GM08714 (cell line): ENCODE results near the gene WT1.

ENCODE experiments used
- H3K4me3 ChIP-seq: fragments of 200-500 bp; sonication (Bioruptor generic); 2 replicates; pipeline ENCODE4 v1.5.1; 2014; ENCODE audit warnings: mild to moderate bottlenecking, low read length, inconsistent platforms
- ZNF274 ChIP-seq: IDR thresholded peaks from 2 replicates; pipeline ENCODE4 v1.6.1; 2012; ENCODE audit warnings: mild to moderate bottlenecking, low read depth, low read length

The WT1 gene

DNA sequence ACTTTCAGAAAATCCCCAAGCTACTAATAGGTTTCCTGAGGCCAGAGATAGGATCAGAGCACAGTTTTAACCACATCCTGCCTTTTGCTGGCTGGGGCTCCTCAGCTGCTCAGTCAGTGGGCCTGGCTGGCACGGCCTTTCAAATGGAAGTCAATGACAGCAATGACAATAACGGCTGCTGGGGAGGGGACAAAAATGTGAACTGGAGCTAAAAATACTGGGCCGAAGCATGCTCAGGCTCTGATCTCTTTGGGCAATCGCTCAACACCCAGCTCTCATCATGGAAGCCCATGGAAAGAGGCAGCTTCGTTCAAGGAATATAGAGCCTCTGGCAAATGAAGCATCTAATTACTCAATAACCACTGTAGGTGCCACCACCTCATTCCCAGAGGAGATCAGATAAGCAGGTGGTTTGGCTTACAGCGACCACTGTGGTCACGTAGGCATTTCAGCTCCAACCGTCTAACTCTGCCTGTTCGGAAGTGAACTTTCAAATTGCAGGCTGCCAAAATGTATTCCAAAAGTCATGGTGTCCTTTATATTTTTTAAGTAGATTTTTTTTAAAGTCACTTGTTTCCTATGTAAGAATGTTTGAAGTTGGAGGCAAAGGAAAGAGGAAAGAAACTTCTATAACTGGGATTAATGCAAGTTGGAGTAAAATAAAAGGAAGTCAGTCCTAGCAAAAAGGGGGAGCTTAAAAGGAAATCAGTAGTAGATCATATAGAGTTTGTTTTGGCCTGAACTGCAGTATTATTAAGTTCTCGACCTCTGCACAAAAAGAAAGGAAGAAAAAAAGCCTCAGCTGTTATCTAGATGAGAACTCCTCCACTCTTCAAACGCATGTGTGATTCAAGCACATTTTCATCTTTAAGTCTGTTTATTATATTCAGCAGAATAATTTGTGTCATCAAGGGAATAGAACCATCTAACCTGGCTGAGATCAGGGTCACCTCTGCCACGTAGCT, 14.1 kb downstream of the WT1 start:
- peak overlapping the region; percentile 3; the same call in 1 of the 2 replicates for H3K4me3 ChIP-seq
- TF ChIP-seq ZNF274 = no peak

GRCh38 chr11:32420139-32420538, 15.2 kb downstream of the WT1 start:
- no peak overlapping the region for H3K4me3 ChIP-seq
- no peak for TF ChIP-seq ZNF274

- no peak for TF ChIP-seq ZNF274
- H3K4me3 ChIP-seq = no peak overlapping the region
Observed at GRCh38 chr11:32418836-32419235, 16.5 kb downstream of the WT1 start.

- H3K4me3 ChIP-seq = no peak overlapping the region
- TF ChIP-seq ZNF274 = no peak
Observed at GRCh38 chr11:32417806-32418205, 17.5 kb downstream of the WT1 start.

- H3K4me3 ChIP-seq = no peak overlapping the region
- no peak for TF ChIP-seq ZNF274
Observed at GRCh38 chr11:32416301-32416700, 19.0 kb downstream of the WT1 start.

- H3K4me3 ChIP-seq = no peak overlapping the region
Observed at GRCh38 chr11:32414925-32415324, 20.4 kb downstream of the WT1 start.

GRCh38 chr11:32411942-32412615, 23.3 kb downstream of the WT1 start:
- no peak for TF ChIP-seq ZNF274
- H3K4me3 ChIP-seq = no peak overlapping the region

More at GRCh38 chr11:32414925-32415324, 20.4 kb downstream of the WT1 start:
- TF ChIP-seq ZNF274 = no peak

GRCh38 chr11:32405592-32405991, 29.7 kb downstream of the WT1 start:
- TF ChIP-seq ZNF274 = no peak
- no peak overlapping the region for H3K4me3 ChIP-seq

- no peak for TF ChIP-seq ZNF274
- H3K4me3 ChIP-seq = no peak overlapping the region
Observed at GRCh38 chr11:32402836-32403235, 32.5 kb downstream of the WT1 start.

- no peak for TF ChIP-seq ZNF274
- H3K4me3 ChIP-seq = no peak overlapping the region
Observed at GRCh38 chr11:32400670-32401369, 34.5 kb downstream of the WT1 start.

DNA sequence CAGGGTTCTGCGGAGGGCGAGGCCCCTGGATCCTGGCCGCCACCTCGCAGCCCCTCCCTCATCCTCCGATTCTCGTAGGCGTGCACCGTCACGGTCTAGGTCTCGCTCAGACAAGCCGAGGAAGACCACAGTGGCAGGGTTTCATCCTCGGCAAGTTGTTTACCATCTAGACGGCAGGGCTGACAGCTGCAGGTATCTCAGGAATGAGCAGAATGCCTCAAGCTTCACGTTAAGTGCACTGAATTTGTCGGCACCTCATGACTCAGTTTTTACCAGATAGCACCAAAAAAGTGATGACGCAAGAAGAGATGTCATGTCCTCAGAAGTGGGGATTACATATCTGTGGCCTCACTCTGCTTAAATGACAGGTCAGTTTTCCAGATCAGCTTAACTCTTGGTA, 35.1 kb downstream of the WT1 start:
- no peak overlapping the region for H3K4me3 ChIP-seq
- no peak for TF ChIP-seq ZNF274

- TF ChIP-seq ZNF274 = no peak
Observed at GRCh38 chr11:32396991-32397390, 38.3 kb downstream of the WT1 start.

DNA sequence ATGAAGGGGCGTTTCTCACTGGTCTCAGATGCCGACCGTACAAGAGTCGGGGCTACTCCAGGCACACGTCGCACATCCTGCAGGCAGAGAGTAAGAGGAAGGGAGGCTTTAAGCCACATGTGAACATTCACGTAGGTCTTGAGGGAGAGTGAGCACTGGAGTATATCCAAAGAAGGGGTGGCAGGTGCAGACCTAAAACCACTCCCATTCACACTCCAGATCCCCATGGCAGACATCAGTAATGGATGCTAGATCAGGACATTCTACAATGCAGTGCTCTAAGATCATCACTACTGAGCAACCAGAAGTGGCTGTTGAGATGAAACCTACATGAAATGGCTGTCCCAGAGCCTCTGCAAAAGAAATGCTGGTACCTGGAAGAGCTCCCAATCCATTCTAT, 39.0 kb downstream of the WT1 start:
- H3K4me3 ChIP-seq = no peak overlapping the region
- TF ChIP-seq ZNF274 = no peak

More at GRCh38 chr11:32396991-32397390, 38.3 kb downstream of the WT1 start:
- no peak overlapping the region for H3K4me3 ChIP-seq

GRCh38 chr11:32395127-32395526, 40.2 kb downstream of the WT1 start:
- TF ChIP-seq ZNF274 = no peak
- H3K4me3 ChIP-seq = no peak overlapping the region
